ENCODE measurements around the gene TIAL1.
"Not testable (repeated sequence)": the region's sequence is repeated elsewhere in the genome, so short reads cannot be mapped to it uniquely, and the experiment has no call there.

Gene TIAL1

DNA sequence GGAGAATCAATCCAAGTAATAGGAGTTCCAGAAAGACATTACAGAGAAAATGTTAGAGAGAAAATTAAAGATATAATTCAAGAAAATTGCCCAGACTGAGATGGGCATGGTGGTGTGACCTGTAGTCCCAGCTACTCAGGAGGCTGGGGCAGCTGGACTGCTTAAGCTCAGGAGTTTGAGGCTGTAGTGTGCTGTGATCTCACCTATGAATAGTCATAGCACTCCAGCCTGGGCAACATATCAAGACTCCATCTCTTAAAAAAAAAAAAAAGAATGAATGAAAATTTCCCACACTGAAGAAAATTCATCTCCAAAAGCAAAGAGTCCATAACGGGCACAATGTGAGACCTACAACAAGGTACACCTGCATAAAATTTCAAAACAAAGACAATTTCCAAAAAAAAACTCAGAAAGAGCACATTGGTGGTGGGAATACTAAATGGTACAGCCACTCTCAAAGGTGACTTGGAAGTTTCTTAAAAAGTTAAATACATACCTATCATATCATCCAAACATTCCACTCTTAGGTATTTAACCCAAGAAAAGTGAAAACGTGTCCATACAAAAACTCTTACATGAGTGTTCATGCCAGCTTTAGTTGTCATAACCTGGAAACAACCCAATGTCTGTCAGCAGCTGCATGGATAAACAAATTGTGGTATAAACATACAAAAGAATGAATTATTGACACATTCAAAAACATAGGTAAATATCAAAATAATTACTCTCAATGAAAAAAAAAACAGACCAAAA is 47.3 kb downstream of the TIAL1 start:
- no peak for DNase-seq (ENCODE audit: low spot score)

DNA sequence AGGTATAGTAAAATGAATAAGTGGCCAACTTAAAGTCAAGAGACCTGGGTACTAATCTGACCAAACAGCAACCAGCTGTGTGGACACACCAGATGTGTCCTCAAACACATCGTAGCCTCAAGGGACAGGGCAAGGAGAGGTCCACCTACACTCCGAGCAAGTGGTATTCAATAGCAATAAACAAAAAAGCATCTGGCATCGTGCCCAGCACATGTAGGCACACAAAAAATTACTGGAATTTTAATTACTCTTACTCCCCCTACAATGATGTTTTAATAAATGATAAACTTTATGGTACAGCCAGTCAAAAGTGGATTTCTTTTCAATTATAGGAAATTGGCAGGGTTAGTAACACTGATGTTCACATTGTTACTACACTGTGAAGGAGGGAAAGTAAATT is 50.8 kb downstream of the TIAL1 start:
- no peak for DNase-seq (ENCODE audit: low spot score)

DNA sequence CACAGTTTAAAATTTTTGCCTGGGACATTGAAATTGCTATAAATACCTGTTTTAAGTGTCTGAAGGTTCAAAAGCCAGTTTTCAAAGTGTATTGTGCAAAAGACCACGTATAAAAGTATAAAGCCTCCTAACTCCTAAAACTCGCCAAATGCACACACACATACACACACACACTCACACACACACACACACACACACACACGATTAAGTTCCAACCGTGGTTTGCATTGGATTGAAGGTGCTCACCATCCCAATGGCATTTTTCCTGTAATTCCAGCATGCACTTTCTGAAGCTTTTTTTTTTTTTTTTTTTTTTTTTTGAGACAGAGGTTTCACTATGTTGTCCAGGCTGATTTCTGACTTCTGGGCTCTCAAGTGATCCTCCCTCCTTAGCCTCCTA is 51.5 kb downstream of the TIAL1 start:
- no peak for DNase-seq (ENCODE audit: low spot score)

DNA sequence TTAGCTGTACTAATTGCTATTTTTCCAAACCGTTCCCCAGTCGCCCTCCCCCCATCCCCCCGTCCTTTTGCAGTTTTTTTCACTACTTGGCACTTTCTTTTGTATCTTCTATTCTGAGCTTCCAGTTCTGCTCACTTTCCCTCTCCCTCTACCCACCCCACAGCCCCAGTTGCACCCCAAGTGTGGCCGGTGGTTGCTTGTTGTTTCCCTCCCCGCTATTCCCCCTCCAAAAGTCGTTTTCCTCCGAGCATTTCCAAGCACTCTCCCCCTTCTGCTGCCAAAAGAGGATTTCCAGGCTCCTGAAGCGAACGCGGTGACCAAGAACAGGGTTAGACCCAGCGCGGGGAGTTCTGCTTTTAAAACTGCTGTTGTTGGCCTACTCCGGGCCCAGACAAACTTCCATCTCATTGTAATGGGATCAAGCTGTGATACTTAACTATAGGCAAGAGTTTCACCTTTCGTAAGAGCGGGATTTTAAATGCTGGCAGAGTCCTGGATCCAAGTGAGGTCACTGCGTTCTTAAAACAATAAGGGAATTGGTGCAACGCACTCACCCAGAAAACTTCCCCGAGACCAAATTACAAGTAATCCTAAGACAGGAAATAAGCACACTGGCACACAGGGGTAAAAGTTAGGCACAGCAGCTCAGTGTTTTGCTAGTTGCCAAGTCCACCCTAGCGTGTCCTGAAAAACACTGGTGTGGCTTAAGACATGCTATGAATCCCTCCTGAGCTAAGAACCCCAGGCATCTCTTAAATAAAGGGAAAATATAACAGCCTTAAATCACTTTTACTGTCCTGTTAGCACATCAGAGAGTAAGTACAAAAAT is 52.7 kb downstream of the TIAL1 start:
- DNase-seq (ENCODE audit: low spot score), result peak; percentile 20

DNA sequence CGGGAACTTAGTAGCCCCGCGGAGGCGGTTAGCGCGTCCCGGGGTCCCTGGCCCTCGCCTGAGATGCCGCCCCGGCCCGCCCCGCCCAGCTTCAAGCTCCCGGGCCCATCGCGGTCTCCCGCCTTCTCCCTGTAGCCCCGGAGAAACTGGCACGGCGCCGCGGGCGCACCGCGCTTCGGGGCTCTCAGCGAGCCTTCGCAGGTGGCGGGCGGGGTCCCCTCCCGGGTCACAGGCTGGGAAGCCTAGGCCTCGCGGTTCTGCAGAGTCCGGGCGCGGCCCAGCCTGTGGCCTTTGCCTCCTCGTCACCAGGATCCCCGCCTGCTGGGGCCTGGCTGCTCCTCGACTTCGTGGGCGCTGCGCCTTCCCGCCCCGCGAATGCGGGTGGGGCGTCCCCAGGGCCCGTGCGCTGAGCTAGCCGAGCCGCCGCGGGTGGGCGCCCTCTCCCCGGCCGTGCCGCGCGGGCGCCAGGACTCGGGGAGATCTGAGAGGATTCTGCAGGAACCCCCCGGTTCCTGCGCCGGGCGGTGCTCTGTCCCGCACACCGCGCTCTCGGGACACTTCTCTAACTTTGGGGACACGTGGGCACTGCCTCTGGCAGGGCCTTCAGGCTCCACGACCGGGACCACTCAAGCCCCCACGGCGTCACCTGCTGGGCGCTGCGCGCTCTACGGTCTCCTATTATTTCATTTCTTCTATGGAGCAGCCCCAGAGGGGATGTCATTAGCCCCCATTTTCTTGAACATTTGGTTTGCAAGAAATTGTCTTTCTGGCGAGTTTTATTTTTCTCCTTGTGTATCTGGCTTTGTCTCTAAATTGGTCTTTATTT is 53.6 kb downstream of the TIAL1 start:
- DNase-seq (ENCODE audit: low spot score), result peak; percentile 58

DNA sequence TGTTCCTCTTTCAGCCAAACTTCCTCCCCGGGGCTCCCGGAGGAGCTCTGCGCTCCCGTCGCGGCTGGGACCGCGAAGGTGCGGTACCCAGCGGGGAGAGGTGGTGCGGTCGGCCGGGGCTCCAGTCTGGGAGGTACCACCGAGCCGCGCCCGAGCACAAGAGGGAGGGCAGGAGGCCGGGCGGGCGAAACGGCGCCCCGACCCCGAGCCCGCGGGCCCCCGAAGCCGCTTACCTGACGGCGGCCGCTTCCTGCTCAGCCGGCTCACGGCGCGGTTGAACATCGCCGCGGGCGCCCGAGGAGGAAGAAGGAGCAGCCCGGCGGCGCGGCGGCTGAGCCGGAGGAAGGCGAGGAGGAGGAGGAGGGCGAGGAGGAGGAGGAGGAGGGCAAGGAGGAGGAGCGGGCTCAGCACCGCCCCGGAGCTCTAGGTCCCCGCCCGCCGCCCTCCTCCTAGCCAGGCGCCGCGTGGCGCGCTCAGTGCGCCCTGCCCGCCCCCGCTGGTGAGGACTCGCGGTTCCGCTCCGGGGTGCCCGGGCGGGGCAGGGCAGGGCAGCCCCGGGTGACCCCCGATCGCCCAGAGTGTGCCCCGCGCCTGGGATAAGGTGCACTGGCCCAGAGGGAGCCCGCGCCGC is 54.3 kb downstream of the TIAL1 start, which contains the start of gene RGS10:
Gene RGS10, minus strand, starts transcription at position 363 of the 631 bp plus-strand sequence. Its CDS starts 81 bp downstream, at position 282.
- peak; percentile 85 for DNase-seq (ENCODE audit: low spot score)

DNA sequence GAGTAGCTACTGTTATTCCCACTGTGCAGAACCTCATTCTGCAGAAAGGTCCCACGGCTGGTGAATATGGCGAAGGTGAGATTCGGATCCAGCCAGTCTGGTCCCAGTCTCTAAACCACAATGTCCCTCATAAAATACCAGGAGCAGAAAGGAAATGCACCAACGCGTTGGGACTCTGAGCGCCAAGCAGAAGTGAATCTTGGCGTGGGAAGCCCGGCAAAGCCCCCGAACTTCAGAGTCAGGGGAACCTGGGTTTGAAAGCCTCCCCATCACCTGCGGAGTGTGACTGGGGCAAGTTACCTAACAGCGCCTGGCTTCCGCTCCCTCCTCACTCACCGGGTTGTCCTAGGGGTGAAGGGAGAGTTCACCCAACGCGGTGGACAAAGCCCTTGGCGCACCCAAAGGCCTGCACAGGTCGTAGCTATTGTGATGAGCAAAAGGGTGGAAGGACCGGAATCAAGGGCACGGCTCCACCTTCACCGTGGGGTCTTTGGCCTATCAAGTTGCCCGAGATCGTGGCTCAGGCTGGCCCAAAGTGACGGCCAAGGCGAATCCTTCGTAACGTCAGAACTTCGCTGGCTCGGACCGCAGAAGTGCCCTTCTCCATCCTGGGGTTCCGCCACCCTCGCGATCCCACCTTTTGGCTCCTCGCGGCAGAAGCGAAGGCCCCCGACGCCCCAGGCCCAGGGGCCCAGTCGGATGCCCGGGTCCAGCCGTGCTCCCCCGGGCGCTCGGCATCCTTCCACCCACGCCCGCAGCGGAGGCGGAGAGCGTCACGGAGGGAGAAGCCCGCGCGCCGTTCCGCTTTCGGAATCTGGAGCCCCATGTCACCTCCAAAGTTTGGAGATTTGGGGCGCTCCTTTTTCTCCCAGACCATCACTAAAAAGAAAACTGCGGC is 55.1 kb downstream of the TIAL1 start:
- DNase-seq (ENCODE audit: low spot score), result no peak

DNA sequence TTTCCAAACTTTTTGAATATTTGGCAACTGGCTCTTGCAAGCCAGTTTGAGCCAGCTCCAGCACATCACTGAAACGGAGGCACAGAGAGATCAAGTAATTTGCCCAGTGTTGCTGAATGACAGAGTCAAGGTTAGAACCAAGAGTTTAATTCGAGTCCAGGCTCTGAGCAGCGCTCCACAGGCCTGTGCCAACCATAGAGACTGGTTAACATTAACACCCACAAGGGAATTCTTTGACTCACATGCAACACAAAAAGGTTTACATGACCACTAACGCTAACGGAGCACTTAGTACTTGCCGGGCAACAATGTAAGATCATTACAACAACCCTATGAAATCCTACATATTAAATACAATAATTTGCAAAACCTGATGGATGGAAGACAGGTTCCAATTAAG is 55.7 kb downstream of the TIAL1 start:
- peak; percentile 42 for DNase-seq (ENCODE audit: low spot score)

DNA sequence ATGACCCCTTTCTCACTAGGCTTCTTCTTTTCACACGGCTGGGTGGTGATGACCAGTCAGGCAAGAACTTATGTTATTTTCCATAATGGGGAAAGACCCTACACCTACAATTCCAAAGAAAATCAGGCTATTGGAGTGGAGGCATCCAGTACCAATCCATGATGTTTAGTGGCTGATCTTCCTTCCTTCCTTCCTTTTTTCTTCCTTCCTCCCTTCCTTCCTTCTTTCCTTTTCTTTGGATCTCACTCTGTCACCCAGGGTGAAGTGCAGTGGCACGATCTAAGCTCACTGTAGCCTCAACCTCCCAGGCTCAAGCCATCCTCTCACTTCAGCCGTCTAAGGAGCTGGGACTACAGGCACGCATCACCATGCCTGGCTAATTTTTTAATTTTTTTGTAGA is 56.7 kb downstream of the TIAL1 start:
- DNase-seq (ENCODE audit: low spot score), result no peak

DNA sequence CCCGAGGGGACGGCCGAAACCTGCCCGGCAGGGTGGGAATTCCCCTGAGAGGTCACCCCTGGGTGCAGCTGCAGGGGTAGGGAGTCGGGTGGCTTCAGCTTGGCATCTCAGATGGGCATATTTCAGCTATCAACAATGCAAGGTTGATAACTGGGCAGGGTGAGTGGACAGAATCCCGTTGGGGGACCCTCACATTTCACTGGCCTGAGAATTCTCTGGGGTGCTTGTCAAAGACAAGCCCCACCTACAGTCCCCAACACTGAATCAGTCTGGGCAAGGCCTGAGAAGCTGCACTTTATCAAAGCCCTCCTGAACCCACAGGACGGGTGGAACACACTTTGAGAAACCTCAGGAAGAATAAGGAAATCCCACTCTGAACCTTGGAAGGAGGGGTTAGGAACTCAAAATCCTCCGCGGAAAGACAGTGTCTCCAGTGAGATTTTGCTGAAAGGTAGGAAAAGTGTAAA is 57.4 kb downstream of the TIAL1 start:
- DNase-seq (ENCODE audit: low spot score), result no peak

- DNase-seq (ENCODE audit: low spot score), result no peak
Observed at GRCh38 chr10:119538632-119539358, 58.0 kb downstream of the TIAL1 start.

DNA sequence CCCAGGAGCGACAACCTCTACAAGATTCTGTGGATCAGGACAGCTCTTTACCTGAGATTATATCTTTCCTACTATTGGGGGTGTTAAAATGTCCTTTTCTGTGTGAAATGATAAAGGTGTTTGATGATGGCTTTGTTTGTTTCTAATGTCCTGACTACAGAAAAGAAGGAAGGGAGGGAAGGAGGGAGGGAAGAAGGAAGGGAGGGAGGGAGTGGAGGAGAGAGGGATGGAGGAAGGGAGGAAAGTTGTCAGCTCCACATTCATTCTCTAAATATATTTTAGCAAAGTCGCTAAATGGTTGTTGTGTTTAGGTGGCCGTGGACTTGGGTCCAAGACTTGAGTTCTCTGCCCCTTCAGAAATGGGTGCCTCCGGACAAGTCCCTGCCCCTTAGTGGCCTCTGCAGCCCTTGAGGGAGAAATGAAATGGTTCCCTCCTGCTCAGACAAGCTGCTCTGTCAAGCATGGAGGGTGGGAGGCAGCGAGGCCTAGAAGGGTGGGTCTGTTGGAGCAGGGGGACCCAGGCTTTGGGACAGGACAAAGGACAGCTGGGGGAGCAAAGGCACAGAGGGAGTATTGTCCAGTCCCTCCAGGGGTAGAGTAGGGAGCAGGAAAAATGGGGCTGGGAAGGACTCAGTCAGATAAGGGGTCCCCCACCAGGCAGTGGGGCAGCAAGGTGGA is 58.7 kb downstream of the TIAL1 start:
- DNase-seq (ENCODE audit: low spot score), result no peak

GRCh38 chr10:119536508-119537025 is 60.2 kb downstream of the TIAL1 start:
- DNase-seq (ENCODE audit: low spot score), result no peak

DNA sequence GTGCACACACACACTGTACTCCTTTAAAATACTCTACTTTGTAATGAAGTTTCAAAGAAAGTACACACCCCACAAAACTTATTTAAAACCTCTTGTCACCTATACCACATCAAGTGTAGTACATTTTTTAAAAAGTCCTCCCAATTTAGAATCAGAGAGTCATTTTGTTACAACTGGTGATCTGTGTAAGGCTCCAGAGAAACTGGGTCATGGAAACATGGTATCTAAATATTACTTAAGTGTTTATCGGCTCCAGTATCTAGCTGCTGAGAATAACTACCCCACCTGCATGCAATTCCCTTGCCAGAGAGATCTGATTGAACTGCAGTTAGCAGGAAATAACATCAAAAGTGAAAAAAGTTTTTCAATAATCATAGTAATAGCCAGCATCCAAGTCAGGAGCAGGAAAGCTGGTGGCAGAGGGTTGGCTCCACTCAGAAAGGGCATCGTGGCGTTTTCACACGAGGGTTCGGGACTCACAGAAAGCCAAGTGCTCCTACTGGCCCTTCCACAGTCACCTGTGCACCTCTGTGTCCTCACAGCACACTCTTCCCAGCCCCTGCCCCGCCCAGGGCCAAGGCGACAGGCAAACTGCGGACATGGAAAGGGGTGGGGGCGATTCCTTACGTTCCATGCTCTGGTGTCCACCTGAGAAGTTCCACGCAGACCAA is 60.8 kb downstream of the TIAL1 start:
- DNase-seq (ENCODE audit: low spot score), result no peak

DNA sequence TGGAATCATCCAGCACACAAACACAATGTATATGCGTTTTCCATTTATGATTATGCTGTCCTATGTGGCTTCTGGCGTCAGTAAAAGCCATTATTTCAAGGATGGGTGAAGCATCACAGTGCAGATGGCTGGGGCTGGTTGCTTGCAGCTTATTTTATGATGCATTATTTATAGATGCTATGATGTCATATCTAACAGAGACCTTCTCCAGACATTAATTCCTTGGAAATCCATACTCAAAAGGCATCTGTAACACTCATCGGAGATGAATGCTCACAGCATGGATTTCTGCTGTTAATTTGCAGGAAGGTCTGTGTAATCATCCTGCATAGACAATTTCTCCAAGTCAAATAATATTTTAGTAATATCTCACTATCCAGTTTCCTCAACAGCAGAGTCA is 61.5 kb downstream of the TIAL1 start:
- no peak for DNase-seq (ENCODE audit: low spot score)

DNA sequence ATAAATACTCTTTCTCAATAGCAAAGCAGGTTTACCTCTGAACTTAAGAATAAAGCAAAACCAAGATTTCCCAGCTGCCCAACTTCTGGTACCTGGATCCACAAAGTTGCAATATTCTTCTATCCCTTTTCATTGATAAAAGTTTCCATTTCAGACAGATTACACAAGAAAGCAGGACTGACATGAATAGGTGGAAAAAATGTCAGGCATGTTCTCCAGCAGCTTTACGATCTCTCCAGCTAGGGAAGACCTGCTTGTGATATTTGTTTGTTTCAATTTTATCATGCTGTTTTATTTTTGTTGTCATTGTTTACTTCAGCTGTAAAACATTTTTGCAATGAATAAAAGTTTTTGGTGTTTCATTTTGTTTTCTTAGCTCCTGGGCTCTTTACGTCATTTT is 63.3 kb downstream of the TIAL1 start:
- no peak for DNase-seq (ENCODE audit: low spot score)

GRCh38 chr10:119532791-119533190 is 64.0 kb downstream of the TIAL1 start:
- DNase-seq (ENCODE audit: low spot score), result not testable (repeated sequence)

GRCh38 chr10:119532251-119532650 is 64.5 kb downstream of the TIAL1 start:
- not testable (repeated sequence) for DNase-seq (ENCODE audit: low spot score)

DNA sequence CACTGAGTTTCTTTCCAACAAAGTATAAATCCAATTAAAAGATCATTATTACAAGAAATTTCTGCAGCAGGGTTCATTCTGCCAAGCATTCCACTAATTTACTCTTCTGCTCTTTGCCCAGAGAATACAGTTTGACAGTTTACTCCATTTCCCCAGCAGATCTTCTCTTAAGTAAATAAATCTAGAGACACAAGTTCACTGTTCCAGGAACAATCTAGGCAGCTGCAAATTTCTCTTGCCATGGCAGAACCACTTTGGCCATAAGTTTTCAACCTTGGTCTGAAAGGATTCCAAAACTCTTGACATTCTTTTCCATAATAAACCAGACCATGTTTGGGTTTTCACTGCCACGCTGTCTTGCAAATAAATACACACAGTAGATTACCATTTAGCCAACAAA is 65.7 kb downstream of the TIAL1 start:
- no peak for DNase-seq (ENCODE audit: low spot score)
